Lung microvascular endothelial cell (primary cell): ENCODE data around the gene SULF2. TPM values are rescaled to one million over a fixed set of nuclear protein-coding genes. Genes with fewer than 3 reads are reported as not detected.
A peak's percentile ranks its signal among the peaks of the same experiment; 100 is the strongest.

Source experiments
- DNase-seq, 2 donors: peaks; one replicate each; pipeline versions ENCODE4 v3.0.0 to v3.0.0-alpha.2; 2010; ENCODE audit warnings: low read depth in 2 of 2
- total RNA-seq: library from RNA; depleted of rRNA; stranded (reverse); fragments of >200 nt; gene quantifications from 2 replicates; pipeline ENCODE4 v1.2.1, GENCODE V29; 2014

Gene SULF2
- total RNA-seq, 1 donor from 2014 or later = 119 TPM

DNA sequence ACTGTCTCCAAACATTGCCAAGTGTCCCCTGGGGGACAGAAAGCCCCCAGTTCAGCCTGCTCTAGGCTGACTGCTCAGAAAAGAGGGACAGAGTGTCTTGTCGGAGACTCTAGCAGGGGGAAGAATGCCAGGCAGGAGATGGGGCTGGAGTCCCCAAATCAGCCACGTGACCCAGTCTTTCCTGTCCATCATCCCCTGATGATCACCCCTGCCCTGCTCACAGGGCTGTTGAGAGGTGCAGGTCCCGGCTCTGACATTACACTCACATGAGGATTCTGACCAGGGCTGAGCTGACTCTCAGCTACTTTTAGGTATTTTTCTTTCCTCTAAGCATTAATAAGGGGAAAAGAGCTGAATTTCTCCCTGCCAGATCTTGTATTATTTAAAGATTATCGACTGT is 115.8 kb downstream of the SULF2 start:
- no peak for DNase-seq

DNA sequence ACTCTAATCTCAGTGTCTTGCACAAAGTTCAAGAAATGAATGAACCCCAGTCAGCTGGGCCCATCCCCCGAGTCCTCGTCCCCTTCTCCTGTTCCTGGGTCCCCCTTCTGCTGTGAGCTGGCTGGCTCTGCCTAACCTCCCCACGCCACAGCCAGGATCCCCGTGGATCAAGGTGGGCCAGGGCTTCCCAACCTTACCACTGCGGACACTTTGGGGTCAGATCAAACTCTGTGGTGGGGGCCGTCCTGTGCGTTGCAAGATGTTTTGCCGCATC is 116.2 kb downstream of the SULF2 start:
- DNase-seq = no peak

DNA sequence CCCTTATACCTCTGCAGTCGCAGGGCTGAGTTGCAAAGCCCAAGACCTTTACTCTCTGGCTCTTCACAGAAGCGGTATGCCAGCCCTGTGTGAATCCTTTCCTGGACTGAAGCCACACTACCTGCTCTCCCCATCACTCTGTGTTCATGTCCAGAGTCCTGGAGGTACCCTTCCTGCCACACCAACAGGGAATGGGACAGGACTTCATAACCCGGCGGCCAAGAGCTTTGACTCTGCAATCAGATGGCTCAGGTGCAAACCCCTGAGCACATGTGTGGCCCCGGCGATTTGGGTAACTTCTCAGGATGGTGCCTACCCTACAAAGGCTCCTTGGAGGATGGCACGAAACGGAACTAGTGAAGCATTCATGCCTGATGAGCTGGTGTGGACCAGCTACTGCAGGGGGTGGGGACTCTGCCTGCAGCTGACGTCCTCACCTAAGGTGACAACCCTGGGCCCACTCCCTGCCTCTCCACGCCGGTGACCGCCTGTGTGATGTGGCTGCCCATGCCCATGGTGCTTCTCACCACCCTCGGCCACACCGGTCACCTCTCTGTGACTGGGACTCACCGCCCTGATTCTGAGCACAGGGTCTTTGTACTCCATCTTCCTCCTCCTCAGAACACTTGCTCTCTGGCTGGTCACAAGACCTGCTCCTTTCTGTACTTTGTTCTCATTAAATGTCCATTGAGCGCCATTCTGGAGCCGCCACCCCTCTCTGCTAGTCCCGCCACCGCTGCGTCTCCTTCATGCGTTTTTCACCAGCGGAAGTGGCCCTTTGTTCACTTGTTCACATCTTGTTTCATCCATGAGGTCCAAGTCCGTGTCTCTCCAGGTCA is 116.7 kb downstream of the SULF2 start:
- DNase-seq = no peak

DNA sequence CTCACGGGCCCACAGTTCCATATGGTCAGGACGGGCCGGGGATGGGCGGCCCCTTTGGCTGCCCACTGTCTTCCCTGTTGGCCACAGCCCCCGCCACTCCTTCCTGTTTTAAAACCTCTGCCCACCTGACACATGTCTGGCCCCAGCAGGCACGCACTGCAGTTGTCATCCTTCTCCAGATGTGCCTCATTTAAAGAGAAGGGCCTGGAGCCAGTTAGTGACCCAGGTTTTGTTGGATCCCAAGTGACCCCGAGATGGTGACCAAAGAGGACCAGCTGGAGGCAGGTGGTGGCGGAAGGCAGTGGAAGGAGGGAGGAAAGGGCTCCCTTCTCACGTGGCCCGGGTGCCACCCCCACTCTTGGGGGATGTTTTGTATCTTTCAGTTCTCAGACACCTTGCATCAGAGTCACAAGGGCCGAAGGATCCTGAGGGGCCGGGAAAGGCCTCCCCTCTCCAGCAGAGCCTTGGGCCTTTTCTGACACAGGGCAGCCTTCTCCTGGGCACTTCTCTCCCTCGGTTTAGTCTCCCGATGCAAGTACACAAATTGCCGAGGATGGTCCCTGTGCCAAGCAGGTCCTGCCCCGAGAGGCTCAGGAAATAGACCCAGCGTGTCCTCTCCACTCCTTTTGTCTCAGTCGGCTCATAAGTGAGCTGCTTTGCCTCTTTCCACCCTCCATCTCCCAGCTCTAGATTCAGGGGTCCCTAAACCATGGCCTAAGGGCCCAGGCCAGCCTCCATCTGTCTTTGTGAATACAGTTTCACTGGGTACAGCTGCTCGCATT is 117.6 kb downstream of the SULF2 start:
- peak in 1 of 2 donors; percentile 51 for DNase-seq

DNA sequence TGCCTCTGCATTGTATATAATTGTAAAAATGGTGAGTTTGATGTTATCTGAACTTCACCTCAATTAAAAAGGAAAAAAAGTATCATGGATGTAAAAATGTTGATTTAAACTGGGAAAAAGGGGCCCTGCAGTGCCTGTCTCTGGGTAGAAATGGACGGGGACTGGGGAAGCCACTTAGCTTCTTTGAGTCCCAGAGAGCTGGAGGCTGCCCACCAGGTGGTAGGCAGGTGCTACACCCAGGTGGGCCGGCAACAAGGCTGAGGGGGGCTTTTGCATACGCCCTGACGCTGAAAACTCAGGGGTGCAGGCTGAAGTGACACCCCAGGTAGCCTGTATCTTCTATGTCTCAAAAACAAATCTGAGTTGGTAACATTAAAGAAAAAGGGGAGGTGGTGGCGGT is 118.2 kb downstream of the SULF2 start:
- no peak for DNase-seq

DNA sequence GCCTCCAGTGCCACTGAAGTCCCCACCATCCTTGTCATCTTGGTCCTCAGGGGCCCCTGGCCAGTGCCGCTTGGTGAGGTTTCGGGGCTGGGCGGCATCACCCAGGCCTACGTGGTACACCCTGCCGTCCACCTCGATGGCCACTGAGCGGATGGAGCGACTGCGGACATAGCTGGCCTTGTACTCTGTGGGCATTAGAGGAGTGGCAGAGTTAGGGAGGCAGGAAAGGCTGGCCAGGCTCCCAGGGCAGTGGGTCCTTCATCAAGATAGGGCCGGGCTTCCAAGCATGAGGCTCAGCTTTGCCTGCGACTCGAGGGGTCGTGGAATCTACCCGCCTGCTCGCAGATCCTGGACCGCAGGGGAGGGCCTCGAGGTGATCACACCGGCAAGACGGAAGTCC is 119.0 kb downstream of the SULF2 start:
- no peak for DNase-seq

DNA sequence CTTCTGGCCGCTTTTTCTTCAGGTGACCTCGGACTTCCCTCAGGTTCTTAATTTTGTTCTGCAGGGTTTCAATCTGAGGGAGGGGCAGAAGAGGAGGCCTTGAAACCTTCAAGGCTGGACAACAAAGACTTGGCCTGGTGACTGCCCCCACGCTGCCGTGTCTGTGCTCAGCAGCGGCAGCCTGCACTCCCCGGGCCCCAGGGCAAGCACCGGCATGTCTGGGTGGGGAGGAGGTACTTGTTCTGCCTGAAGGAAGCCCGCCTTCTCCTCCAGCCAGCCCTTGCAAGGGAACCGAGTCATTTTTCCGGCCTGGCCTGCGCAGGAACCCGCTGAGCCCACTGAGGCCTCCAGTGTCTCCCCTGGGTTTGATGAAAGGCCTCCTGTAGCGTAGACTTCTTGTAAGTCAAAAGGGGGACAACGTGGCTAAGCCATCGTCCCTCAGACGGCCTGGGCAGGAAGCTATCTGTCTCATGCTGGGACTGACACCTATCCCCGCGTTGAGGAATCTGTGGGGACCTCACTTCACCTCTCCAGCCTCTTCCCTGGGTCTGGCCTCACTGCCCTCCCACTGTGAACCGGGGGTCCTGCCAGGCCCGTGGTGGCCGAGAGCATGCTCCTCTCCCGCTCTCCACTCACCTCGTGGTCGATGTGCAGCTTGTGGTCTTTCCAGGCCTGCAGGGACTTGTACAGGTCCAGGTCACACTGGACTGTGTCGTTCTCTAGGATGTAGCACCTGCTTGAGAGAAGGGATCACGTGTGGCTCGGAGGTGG is 119.9 kb downstream of the SULF2 start:
- no peak for DNase-seq

DNA sequence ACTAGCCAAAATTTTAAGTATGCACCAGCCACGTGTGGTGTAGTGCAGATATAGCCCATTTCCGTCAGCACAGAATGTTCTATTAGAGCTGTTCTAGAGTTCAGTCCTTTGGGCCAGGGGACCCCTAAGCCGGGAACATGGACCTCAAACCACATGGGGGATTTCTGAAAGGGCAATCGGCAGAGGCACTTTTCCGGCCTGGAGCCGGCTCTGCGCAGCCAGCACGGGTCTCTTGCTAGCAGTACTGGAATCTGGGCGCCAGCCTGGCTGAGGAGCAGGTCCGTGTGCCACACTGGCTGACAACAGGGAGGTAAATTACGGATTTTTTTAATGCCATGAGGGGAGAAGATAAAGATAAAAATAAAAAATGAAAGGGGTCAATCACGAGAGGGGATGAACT is 120.5 kb downstream of the SULF2 start:
- DNase-seq = no peak

DNA sequence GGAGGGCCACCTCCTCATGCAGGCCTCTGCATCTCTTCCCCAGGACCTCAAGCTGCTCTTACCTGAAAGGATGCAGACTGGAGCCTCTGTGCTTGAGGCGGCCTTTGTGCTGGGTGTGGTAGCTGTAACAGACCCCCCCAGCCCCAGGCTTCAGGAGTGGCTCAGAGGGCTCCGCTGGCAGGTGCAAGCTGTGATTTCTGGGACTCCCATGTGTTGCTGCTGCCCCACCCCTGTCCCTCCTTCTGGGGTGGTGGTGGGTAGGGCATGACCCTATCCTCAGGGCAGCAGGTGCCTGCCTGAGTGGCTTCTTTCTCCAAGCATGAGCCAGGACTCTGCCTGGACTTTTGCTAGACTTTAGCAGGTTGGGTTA is 121.2 kb downstream of the SULF2 start:
- no peak for DNase-seq

DNA sequence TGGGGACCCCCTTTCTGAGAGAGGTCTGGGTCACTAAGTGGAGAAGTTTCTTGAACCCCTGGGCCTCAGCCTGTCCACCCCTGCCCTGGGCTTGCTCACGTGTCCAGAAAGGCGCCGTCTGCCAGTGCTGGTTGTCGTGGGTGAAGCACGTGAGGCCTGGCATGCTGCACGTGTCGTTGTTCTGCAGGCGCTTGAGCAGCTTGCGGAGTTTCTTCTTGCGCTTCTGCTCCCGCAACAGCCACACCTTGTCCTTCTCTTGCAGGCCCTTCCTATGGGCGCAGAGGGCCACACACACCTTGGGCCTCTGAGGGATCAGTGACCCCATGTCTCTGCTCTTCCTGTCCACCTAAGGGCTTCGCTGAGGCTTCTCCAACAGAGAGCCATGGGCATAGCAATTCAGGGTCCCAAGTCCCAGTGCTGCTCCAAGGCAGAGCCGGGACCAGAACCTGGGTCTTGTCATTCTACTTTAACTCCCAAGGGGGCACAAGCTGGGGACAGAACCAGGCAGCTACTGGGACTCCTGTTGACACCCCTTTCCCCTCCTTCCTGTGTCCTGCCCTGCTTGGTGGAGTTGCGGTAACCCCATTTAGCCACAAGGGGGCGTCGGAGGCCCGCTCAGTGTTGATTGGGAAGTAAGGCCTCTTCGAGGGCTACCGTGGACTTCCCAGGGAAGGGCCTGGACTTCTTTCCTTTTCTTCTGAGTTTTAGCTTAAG is 121.8 kb downstream of the SULF2 start:
- DNase-seq = peak; percentile 78

DNA sequence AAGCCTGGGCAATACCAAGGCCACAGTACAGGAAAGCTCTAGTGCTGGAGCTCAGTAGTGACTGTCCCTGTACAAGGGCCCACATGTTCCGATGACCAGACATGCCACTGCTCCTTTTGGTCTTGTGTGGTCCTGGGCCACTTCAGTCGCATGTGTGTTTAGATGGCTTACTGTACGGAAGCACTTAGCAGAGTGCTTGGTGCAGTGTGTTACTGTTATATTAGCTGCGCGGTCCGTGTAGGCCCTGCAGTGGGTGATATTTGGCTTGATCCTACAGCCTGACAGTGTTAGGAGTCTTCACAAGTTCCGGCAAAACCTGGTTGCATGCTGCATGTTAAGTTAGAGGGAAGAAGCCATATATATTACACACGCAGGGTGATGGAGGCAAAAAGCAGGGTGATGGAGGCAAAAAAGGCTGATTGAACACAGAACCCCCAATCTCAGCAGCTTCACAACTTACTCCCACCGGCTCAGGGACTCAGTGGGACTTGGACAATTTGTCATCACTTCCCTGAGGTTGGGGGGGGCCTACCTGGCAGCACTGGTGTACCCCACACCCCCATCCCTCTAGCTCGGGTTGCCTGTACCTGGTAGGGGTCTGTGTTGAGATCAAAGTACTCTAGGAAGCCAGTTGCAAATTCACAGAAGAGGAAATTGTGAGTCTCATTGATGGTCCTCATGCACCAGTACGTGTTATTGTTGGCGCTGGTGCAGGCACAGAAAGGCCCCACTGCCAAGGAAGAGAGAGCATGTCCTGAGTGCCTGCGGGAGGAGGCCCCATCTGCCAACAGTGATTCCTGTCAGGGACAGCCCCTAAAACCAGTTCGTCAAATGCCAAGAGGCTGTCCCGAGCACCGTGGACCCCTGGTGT is 122.6 kb downstream of the SULF2 start:
- peak in 1 of 2 donors; percentile 50 for DNase-seq

DNA sequence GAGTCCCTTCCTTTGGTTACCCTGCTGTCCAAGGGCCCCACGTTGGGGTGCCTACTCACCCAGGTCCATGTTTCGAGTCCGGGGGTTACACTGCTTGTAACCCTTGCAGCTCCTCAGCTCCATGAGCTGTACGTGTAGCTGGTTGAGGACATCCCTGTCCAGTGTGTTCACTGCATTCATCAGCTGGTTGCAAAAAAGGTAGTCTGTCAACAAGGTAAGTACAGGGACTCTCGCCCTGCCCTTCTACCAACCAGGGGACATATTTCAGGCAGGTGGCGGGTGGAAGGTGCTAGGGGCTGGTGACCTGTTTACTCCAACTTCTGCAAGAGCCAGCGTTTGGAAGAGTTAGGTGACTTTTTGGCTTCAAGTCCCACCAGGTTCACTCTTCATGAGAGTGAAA is 123.6 kb downstream of the SULF2 start:
- DNase-seq = no peak

DNA sequence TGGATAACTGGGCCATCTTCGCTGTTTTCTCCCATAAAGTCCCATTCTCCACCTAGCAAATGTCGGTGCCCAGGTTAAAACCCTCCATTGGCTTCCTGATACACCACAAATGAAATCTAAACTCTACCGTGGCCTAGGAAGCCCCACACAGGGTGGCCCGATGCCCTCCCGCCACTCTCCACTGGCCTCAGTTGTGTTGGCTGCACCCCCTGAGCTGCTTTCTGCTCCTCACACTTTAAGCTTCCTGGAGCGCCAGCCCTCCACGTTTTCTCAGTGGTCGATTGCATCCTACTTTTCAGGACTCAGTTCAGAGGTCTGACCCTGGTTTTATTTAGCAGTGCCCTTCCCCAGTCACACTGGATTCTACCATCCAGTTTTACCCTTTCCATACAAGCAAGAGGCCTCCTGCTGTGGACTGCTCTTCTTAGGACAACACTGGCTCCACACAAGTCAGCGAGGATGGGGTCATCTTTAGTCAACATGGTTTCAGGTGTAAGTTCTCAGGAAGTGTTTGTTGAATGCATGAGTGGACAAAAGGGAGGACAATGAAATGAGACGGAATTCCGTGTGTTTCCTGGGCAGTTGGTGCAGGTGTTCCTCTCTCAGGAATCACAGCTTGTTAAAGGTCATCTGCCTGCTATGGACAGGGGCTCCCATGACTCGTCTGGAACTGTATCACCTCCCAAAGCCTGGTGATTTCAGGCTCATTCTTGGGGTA is 124.1 kb downstream of the SULF2 start:
- DNase-seq = peak in 1 of 2 donors; percentile 82

DNA sequence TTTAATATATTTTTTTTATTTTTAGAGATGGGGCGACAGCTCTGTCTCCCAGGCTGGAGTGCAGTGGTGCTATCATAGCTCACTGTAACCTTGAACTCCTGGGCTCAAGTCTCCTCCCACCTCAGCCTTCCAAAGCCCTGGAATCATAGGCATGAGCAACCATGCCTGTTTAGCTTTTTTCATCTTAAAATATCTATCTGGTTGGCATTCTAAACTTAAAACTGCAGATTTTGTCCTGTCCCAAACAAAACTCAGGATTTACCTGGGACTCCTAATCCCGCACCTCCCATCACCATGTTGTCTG is 124.7 kb downstream of the SULF2 start:
- no peak for DNase-seq

DNA sequence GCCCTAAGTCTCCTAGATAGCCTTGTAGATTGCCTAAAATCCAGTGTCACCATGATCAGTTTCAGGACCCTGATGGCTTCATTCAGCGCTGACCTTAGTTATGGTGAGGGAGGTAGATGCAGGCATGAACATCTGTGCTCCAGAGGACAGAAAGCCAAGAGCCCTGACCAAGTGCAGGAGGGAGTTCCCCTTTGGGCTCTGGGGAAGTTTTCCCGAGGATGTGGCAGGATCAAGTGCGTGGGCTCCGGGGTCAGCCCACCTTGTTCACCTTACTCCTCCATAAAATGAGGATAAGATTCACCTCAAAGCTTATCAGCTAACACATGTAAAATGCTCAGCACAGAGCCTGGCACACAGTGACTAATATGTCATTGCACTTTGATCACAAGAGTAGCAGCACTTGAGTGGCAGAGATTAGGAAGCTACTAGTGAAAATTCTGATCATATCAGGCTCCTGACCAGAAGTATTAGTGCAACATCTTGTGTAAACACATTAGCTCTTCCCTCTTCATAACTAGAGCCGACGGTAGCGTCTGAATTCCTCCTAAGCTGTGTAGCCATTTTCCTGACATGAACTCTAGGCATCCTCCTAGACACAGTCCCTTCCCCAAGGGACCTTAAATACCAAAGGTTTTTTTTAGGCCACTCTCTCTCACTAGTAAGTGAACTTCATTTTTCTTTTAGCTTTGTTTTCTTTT is 125.2 kb downstream of the SULF2 start:
- no peak for DNase-seq

DNA sequence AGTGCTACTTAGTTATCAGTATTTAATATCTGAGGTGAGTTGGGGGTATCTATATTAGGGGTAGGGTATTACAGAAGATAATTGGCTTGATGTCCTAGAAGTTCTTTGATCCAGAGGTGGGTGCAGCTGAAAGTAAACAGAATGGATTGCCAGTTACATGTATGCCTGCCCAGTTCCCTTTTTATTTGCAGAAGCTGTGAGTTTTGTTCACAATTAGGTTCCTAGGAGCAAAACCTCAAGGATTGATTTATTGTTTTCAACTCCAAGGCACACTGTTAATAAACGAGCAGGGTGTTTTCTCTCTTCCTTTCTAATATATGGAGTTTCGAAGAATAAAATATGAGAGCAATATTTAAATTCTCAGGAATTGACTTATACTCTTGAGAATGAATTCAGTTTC is 129.0 kb downstream of the SULF2 start:
- no peak for DNase-seq

DNA sequence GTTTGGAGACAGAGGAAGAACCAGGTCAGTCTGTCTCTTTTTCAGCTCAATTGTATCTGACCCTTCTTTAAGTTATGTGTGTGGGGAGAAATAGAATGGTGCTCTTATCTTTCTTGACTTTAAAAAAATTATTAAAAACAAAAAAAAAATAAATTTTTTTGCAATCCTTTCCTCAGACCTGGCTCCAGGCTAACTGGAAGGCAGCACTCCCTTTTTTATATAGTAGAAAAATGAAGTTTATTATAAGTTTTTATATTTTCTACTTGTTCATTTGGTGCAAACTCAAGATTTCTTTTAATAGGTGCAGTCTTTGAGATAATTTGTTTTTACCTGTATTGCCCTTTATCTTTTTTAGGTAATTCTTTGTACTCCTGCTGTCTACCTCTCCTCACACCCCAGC is 129.6 kb downstream of the SULF2 start:
- no peak for DNase-seq

DNA sequence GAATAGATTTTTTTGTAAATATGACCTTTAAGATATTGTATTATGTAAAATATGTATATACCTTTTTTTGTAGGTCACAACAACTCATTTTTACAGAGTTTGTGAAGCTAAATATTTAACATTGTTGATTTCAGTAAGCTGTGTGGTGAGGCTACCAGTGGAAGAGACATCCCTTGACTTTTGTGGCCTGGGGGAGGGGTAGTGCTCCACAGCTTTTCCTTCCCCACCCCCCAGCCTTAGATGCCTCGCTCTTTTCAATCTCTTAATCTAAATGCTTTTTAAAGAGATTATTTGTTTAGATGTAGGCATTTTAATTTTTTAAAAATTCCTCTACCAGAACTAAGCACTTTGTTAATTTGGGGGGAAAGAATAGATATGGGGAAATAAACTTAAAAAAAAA is 130.9 kb downstream of the SULF2 start:
- no peak for DNase-seq

DNA sequence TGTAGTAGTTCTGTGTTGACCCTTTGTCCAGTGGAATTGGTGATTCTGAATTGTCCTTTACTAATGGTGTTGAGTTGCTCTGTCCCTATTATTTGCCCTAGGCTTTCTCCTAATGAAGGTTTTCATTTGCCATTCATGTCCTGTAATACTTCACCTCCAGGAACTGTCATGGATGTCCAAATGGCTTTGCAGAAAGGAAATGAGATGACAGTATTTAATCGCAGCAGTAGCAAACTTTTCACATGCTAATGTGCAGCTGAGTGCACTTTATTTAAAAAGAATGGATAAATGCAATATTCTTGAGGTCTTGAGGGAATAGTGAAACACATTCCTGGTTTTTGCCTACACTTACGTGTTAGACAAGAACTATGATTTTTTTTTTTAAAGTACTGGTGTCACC is 131.4 kb downstream of the SULF2 start:
- no peak for DNase-seq

DNA sequence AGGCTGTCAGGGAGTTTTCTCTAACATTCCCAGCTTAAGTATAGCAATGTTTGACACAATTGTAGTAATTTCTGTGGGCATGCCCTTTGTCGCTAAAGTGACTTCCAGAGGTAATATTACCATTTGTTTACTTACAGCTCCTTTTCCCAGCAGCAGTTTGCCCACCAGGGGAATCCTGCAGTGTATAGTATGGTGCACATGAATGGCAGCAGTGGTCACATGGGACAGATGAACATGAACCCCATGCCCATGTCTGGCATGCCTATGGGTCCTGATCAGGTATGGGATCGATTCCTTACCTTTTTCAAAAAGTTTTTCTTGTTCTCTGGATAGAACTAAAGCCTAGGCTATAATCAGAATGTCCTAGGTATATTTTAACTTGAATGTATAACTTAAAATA is 132.5 kb downstream of the SULF2 start:
- DNase-seq = no peak
